Mesenchymal stem cell (in vitro differentiated cells and primary cell): ENCODE measurements around the gene ZXDC.
A peak's percentile ranks its signal among the peaks of the same experiment; 100 is the strongest.

Source experiments
- DNase-seq: peaks from one replicate; pipeline ENCODE4 v3.0.0-alpha.2; 2013
- H2AFZ ChIP-seq: one replicate; pipeline ENCODE4 v1.6.1; 2013; ENCODE audit warnings: low read depth, mild to moderate bottlenecking, control low read depth, inconsistent platforms, low read length, moderate library complexity
- H2AK5ac ChIP-seq: 2 replicates; pipeline ENCODE4 v1.6.1; 2013; ENCODE audit warnings: low read length, moderate library complexity, mild to moderate bottlenecking, inconsistent platforms; ENCODE audit not compliant: severe bottlenecking
- H2BK120ac ChIP-seq: one replicate; pipeline ENCODE4 v1.6.1; 2013; ENCODE audit warnings: low read depth, mild to moderate bottlenecking, inconsistent platforms, low read length, moderate library complexity
- H2BK12ac ChIP-seq, 2 experiments: one replicate each; pipeline ENCODE4 v1.6.1; 2013; ENCODE audit warnings: inconsistent platforms in 2 of 2, low read length in 2 of 2, mild to moderate bottlenecking in 2 of 2, moderate library complexity in 2 of 2, control low read depth in 1 of 2
- H2BK15ac ChIP-seq: one replicate; pipeline ENCODE4 v1.6.1; 2013; ENCODE audit warnings: mild to moderate bottlenecking, low read depth, inconsistent platforms; ENCODE audit not compliant: poor library complexity, severe bottlenecking
- H2BK5ac ChIP-seq: 2 replicates; pipeline ENCODE4 v1.6.1; 2013; ENCODE audit warnings: low read depth, mild to moderate bottlenecking, low read length, control low read depth, inconsistent platforms; ENCODE audit not compliant: poor library complexity, severe bottlenecking
- H3K14ac ChIP-seq, 2 experiments: one replicate each; pipeline ENCODE4 v1.6.1; 2013; ENCODE audit warnings: inconsistent platforms in 2 of 2, low read length in 2 of 2, control low read depth in 1 of 2, mild to moderate bottlenecking in 1 of 2, moderate library complexity in 1 of 2
- H3K18ac ChIP-seq, 2 experiments: one replicate each; pipeline ENCODE4 v1.6.1; 2013; ENCODE audit warnings: inconsistent platforms in 2 of 2, low read length in 2 of 2, control low read depth in 1 of 2, low read depth in 1 of 2, mild to moderate bottlenecking in 1 of 2
- H3K23ac ChIP-seq, 2 experiments: one replicate each; pipeline ENCODE4 v1.6.1; 2013; ENCODE audit warnings: inconsistent platforms in 2 of 2, low read length in 2 of 2, mild to moderate bottlenecking in 2 of 2, moderate library complexity in 2 of 2, control low read depth in 1 of 2
- H3K27ac ChIP-seq: 2 replicates; pipeline ENCODE4 v1.5.1; 2013; ENCODE audit warnings: mild to moderate bottlenecking, moderate library complexity, low read length, control low read depth, inconsistent platforms; ENCODE audit not compliant: poor library complexity, severe bottlenecking
- H3K27me3 ChIP-seq, 2 experiments: 2 replicates each; pipeline versions ENCODE4 v1.6.1 to v1.7.0; 2013; ENCODE audit warnings: low read length in 2 of 2, mild to moderate bottlenecking in 2 of 2, moderate library complexity in 2 of 2, control low read depth in 1 of 2, inconsistent platforms in 1 of 2; ENCODE audit not compliant: control insufficient read depth in 1 of 2, insufficient read depth in 1 of 2
- H3K36me3 ChIP-seq, 2 experiments: 2 replicates each; pipeline versions ENCODE4 v1.6.1 to v1.7.0; 2013; ENCODE audit warnings: low read length in 2 of 2, control low read depth in 1 of 2, inconsistent platforms in 1 of 2, low read depth in 1 of 2, mild to moderate bottlenecking in 1 of 2; ENCODE audit not compliant: insufficient read depth in 2 of 2, control insufficient read depth in 1 of 2
- H3K4ac ChIP-seq, 2 experiments: one replicate each; pipeline ENCODE4 v1.6.1; 2013; ENCODE audit warnings: inconsistent platforms in 2 of 2, low read length in 2 of 2, mild to moderate bottlenecking in 2 of 2, moderate library complexity in 2 of 2, control low read depth in 1 of 2, low read depth in 1 of 2
- H3K4me1 ChIP-seq: 2 replicates; pipeline ENCODE4 v1.6.1; 2013; ENCODE audit warnings: low read depth, low read length, control low read depth; ENCODE audit not compliant: control insufficient read depth, insufficient read depth
- H3K4me2 ChIP-seq: 2 replicates; pipeline ENCODE4 v1.6.1; 2013; ENCODE audit warnings: low read length, mild to moderate bottlenecking, inconsistent platforms; ENCODE audit not compliant: poor library complexity, severe bottlenecking
- H3K4me3 ChIP-seq, 2 experiments: 2 replicates each; pipeline versions ENCODE4 v1.5.1 to v1.7.0; 2013; ENCODE audit warnings: low read length in 2 of 2, mild to moderate bottlenecking in 2 of 2, control low read depth in 1 of 2, low read depth in 1 of 2; ENCODE audit not compliant: insufficient read depth in 1 of 2
- H3K79me1 ChIP-seq: replicated peaks from 2 replicates; pipeline ENCODE4 v1.6.1; 2013; ENCODE audit warnings: mild to moderate bottlenecking, control low read depth, low read length, inconsistent platforms; ENCODE audit not compliant: poor library complexity, severe bottlenecking
- H3K9ac ChIP-seq: 2 replicates; pipeline ENCODE4 v1.7.0; 2013; ENCODE audit warnings: mild to moderate bottlenecking, low read length, moderate library complexity
- H3K9me3 ChIP-seq: 2 replicates; pipeline ENCODE4 v1.7.0; 2013; ENCODE audit warnings: mild to moderate bottlenecking, low read length; ENCODE audit not compliant: control insufficient read depth
- H4K8ac ChIP-seq: one replicate; pipeline ENCODE4 v1.6.1; 2013; ENCODE audit warnings: inconsistent platforms, mild to moderate bottlenecking, low read length, moderate library complexity
- H4K91ac ChIP-seq: one replicate; pipeline ENCODE4 v1.6.1; 2013; ENCODE audit warnings: mild to moderate bottlenecking, low read length, inconsistent platforms
- WGBS: methylation state at CpG from one replicate; pipeline ENCODE4 v1.1.7; 2013; ENCODE audit warnings: mixed read lengths; 5-methylcytosine and 5-hydroxymethylcytosine counted together

ZXDC gene

DNA sequence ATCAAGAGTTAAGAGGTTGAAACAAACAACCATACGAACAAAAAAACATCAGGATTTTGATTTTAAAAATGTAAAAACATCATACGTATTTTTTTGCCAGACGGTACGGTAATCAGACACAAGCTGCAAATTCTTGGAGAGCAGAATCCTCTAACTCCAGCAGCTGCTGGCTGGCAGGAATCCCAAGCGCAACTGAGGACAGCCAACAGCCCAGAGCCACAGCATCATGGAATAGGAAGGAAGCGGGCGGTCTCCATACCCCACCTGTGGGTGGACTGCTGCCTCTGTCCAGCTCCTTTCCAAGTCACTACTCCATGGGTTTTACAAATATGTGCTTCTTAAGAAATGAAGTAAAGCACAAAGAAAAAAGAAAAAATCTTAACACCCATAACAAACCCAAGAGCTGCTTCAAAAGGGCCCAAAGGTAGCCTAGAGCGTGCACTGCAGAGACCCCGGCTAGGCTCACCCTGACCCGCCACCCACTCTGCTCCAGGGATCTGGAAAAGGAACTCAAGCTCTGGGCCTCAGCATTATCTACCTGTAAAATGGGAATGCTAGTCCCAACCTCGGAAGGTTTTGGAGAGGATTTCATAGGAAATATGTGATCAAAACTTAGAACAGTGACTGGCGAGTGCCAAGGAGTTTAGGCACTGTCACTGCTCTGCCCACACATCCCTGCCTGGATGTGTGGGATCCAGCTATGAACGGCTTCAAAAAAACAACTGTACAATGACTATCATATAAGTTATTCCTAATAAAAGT is 33.4 kb downstream of the ZXDC start:
- H2BK15ac ChIP-seq, result no peak overlapping the region
- H3K4ac ChIP-seq, result no peak overlapping the region
- H3K9ac ChIP-seq, result no peak overlapping the region
- no peak overlapping the region for H2AFZ ChIP-seq
- H4K91ac ChIP-seq, result no peak overlapping the region
- H3K4me3 ChIP-seq, result no peak overlapping the region
- no peaks in the 10 kb centered on the region for H3K27me3 ChIP-seq
- no peak overlapping the region for H3K23ac ChIP-seq
- H3K36me3 ChIP-seq, result peaks cover 31 to 34% of the 10 kb centered on the region in 2 experiments
- H2BK12ac ChIP-seq, result no peak overlapping the region
- WGBS, result 97% methylated on average over 11 of the region's 13 CpGs
- peaks cover 4% of the 10 kb centered on the region for H3K79me1 ChIP-seq
- no peak overlapping the region for H2AK5ac ChIP-seq
- DNase-seq, result no peak
- H3K14ac ChIP-seq, result no peak overlapping the region
- H2BK120ac ChIP-seq, result no peak overlapping the region
- no peak overlapping the region for H3K27ac ChIP-seq
- H3K18ac ChIP-seq, result no peak overlapping the region
- H2BK5ac ChIP-seq, result no peak overlapping the region
- H3K4me1 ChIP-seq, result peaks cover 15% of the 10 kb centered on the region
- H3K9me3 ChIP-seq, result no peaks in the 10 kb centered on the region
- H4K8ac ChIP-seq, result no peak overlapping the region
- no peak overlapping the region for H3K4me2 ChIP-seq

DNA sequence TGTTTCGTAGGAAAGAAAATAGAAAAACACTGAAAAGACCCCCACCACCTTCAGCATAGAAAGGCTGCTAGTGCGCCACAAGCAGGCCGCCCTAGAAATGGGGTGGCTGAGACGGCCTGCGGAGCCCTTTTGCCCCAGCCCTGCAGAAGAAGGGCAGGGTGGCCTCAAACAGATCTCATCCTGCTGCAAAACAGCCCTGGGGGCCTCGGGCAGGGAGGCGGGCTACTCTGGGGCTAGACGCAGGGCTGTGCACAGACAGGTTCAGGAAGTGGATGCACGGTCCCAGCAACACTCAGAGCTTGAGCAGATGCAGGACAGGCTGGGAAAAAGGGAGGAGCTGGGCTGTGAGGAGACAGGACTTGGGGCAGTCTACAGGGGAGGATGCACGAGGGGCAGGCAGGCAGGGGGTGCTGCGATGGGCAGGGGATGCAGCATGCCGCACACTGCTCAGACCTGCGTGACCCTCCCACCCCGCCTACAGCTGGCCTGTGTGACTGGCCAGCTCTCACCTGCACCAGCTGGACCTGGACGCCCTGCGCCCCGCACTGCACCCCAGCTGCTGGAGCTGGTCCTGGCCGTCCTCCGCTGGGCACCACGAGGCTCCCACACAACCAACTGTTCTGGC is 34.3 kb downstream of the ZXDC start:
- H3K36me3 ChIP-seq, result peaks cover 36 to 40% of the 10 kb centered on the region in 2 experiments
- WGBS, result 91% methylated on average over 20 of the region's 20 CpGs

DNA sequence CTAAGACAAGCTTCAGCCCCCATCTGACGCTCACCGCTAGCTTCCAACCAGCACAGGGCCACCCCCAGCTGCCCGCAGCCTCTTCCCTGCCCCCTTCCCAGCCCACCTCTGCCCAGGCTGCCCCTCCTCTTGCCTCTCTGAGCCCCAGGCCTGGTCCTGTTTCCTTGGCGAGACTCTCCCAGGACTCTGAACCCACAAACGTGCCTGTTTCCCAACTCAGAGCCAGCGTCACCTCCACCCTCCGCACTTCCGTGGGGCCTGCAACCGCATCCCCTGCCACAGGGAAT is 35.0 kb downstream of the ZXDC start:
- Histone ChIP-seq H3K79me1 (peaks cover 4% of the 10 kb centered on the region), H3K27ac (no peak overlapping the region), H3K18ac (no peak overlapping the region), H3K9me3 (no peaks in the 10 kb centered on the region), H3K9ac (no peak overlapping the region), H2BK15ac (no peak overlapping the region), H4K8ac (no peak overlapping the region), H2BK5ac (no peak overlapping the region), H3K23ac (no peak overlapping the region), H3K4ac (no peak overlapping the region), H3K4me2 (no peak overlapping the region), H2AK5ac (no peak overlapping the region), H4K91ac (no peak overlapping the region), H3K4me1 (peaks cover 8% of the 10 kb centered on the region), H2BK12ac (no peak overlapping the region), H3K4me3 (no peak overlapping the region), H2AFZ (no peak overlapping the region), H3K14ac (peak overlapping the region in 1 of 2 experiments; percentile 27), H3K36me3 (peaks cover 38 to 43% of the 10 kb centered on the region in 2 experiments), H3K27me3 (no peaks in the 10 kb centered on the region), H2BK120ac (no peak overlapping the region)
- DNase-seq, result no peak
- WGBS, result 96% methylated on average over 9 of the region's 9 CpGs

More for the DNA sequence above, 34.3 kb downstream of the ZXDC start:
- no peaks in the 10 kb centered on the region for H3K9me3 ChIP-seq
- no peak overlapping the region for H3K4ac ChIP-seq
- H3K4me3 ChIP-seq, result no peak overlapping the region
- H3K4me2 ChIP-seq, result no peak overlapping the region
- peaks cover 4% of the 10 kb centered on the region for H3K79me1 ChIP-seq
- peaks cover 12% of the 10 kb centered on the region for H3K4me1 ChIP-seq
- H3K23ac ChIP-seq, result no peak overlapping the region
- H3K27ac ChIP-seq, result no peak overlapping the region
- no peaks in the 10 kb centered on the region for H3K27me3 ChIP-seq
- H2BK15ac ChIP-seq, result no peak overlapping the region
- H2BK12ac ChIP-seq, result no peak overlapping the region
- H3K14ac ChIP-seq, result peak overlapping the region in 1 of 2 experiments; percentile 61
- peak overlapping the region in 1 of 2 experiments; percentile 42 for H3K18ac ChIP-seq
- H4K8ac ChIP-seq, result no peak overlapping the region
- H2BK120ac ChIP-seq, result no peak overlapping the region
- no peak overlapping the region for H2BK5ac ChIP-seq
- H2AK5ac ChIP-seq, result no peak overlapping the region
- H4K91ac ChIP-seq, result no peak overlapping the region
- no peak overlapping the region for H3K9ac ChIP-seq
- no peak overlapping the region for H2AFZ ChIP-seq
- DNase-seq, result no peak

GRCh38 chr3:126439968-126440708 is 35.6 kb downstream of the ZXDC start:
- Histone ChIP-seq H3K4me2 (no peak overlapping the region), H2BK5ac (no peak overlapping the region), H3K23ac (no peak overlapping the region), H3K18ac (no peak overlapping the region), H2AK5ac (no peak overlapping the region), H3K27ac (no peak overlapping the region), H3K4me3 (no peak overlapping the region), H3K9ac (no peak overlapping the region), H3K36me3 (peaks cover 34 to 46% of the 10 kb centered on the region in 2 experiments), H4K8ac (no peak overlapping the region), H3K27me3 (no peaks in the 10 kb centered on the region), H2BK12ac (no peak overlapping the region), H3K9me3 (no peaks in the 10 kb centered on the region), H3K79me1 (peaks cover 4% of the 10 kb centered on the region), H3K14ac (peak overlapping the region in 1 of 2 experiments; percentile 27), H4K91ac (no peak overlapping the region), H2BK15ac (no peak overlapping the region), H2AFZ (no peak overlapping the region), H3K4ac (no peak overlapping the region), H3K4me1 (peaks cover 3% of the 10 kb centered on the region), H2BK120ac (no peak overlapping the region)
- 91% methylated on average over 12 of the region's 12 CpGs for WGBS
- no peak for DNase-seq
